Daoy (cell line): Measurements from ENCODE around the gene NQO2. TPM values are rescaled to one million over a fixed set of nuclear protein-coding genes. Genes with fewer than 3 reads are reported as not detected.
"Not testable (repeated sequence)": the region's sequence is repeated elsewhere in the genome, so short reads cannot be mapped to it uniquely, and the experiment has no call there.

ENCODE experiments used
- DNase-seq: peaks from one replicate; pipeline ENCODE4 v3.0.0-alpha.2; 2015; ENCODE audit warnings: low read depth
- total RNA-seq: library from RNA; depleted of rRNA; stranded (reverse); fragments of >200 nt; shearing (Covaris generic); gene quantifications from 2 replicates; pipeline ENCODE4 v1.2.3, GENCODE V29; 2014

NQO2 gene
- total RNA-seq, 1 experiment from 2014 or later: 17.5 TPM

- no peak for DNase-seq
These were observed 14.4 kb downstream of the NQO2 start for GRCh38 chr6:3013901-3014674.

GRCh38 chr6:3014675-3015066, 15.0 kb downstream of the NQO2 start:
- DNase-seq: no peak

GRCh38 chr6:3015144-3015543, 15.4 kb downstream of the NQO2 start:
- no peak for DNase-seq

GRCh38 chr6:3016473-3017280, 17.0 kb downstream of the NQO2 start:
- DNase-seq: no peak

GRCh38 chr6:3017304-3017703, 17.6 kb downstream of the NQO2 start:
- DNase-seq: no peak

GRCh38 chr6:3019065-3019464, 19.4 kb downstream of the NQO2 start:
- DNase-seq: no peak

- DNase-seq: no peak
These were observed 20.1 kb downstream of the NQO2 start for GRCh38 chr6:3019749-3020320.

- DNase-seq: not testable (repeated sequence)
These were observed 21.4 kb downstream of the NQO2 start for GRCh38 chr6:3020976-3021598.

- DNase-seq: peak; percentile 60
These were observed 23.3 kb downstream of the NQO2 start for GRCh38 chr6:3022765-3023662.

GRCh38 chr6:3023663-3024483, 24.2 kb downstream of the NQO2 start:
- DNase-seq: peak; percentile 99

- DNase-seq: no peak
These were observed 27.3 kb downstream of the NQO2 start for GRCh38 chr6:3026791-3027626.

- not testable (repeated sequence) for DNase-seq
These were observed 28.5 kb downstream of the NQO2 start for GRCh38 chr6:3028156-3028555.

- no peak for DNase-seq
These were observed 32.4 kb downstream of the NQO2 start for GRCh38 chr6:3031857-3032640.

GRCh38 chr6:3032986-3033385, 33.3 kb downstream of the NQO2 start:
- no peak for DNase-seq

- no peak for DNase-seq
These were observed 34.0 kb downstream of the NQO2 start for GRCh38 chr6:3033652-3034051.

GRCh38 chr6:3035397-3035796, 35.7 kb downstream of the NQO2 start:
- no peak for DNase-seq

- DNase-seq: no peak
These were observed 37.4 kb downstream of the NQO2 start for GRCh38 chr6:3036861-3037637.
